HG03025 (cell line): ENCODE results near the gene KCNMB4.
"Not testable (repeated sequence)": the region's sequence is repeated elsewhere in the genome, so short reads cannot be mapped to it uniquely, and the experiment has no call there.

Experiments
- ATAC-seq: cut with Tn5 transposase; IDR thresholded peaks from one replicate; pipeline ENCODE4 v1.9.1; 2021; ENCODE audit warnings: mild to moderate bottlenecking, moderate library complexity; ENCODE audit not compliant: unreplicated experiment, low FRiP score

KCNMB4 gene

GRCh38 chr12:70367258-70368141 lies 1.4 kb downstream of the KCNMB4 start:
- ATAC-seq = no peak

DNA sequence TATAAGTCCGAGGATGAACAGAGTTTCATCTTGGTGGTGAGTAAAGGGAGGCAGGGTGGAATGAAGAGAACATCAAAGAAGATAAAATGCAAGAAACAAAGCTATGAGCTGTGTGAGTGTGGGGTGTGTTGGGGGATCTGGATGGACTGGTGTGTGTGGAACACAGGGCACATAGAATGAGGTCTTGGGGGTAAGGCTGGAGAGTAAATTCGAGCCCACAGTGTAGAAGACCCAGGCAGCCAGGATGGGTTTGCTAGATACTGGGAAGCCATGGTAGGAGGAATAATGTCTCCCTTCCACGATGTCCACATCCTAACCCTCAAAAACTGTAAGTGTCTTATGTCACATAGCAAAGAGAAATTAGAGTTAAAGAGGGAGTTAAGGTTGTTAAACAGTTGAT lies 6.8 kb downstream of the KCNMB4 start:
- ATAC-seq = no peak

- no peak for ATAC-seq
These were observed 13.8 kb downstream of the KCNMB4 start for GRCh38 chr12:70379846-70380245.

DNA sequence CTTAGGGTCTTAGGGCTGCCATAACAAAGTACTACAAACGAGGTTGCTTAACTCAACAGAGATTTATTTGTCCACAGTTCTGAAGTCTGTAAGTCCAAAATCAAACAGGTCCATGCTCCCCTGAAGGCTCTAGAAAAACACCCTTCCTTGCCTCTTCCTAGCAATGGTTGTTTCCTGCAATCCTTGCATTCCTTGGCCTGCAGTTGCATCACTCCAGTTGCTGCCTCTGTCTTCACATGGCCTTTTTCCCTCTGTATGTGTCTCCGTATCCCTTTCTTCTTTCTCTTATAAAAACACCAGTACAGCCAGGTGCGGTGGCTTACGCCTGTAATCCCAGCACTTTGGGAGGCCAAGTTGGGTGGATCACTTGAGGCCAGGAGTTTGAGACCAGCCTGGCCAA lies 17.4 kb downstream of the KCNMB4 start:
- ATAC-seq = no peak

- ATAC-seq = no peak
These were observed 17.8 kb downstream of the KCNMB4 start for GRCh38 chr12:70383886-70384285.

DNA sequence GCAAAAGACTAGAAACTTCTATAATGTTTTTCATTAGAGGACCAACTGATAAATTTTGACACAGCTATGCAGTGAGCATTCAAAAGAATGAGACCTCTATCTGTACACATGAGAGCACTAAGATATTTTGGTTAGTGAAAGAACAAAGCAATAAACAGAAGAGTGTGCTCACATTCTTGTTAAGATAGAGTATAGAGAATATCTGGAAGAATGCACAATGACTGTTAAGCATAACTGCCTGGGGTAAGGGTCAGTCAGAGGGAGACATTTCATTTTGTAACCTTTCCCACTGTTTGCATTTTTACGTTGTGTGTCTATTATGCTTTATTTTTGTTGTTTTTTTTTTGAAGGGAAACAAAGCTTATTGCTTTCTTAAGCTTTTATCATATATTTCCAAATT lies 20.7 kb downstream of the KCNMB4 start:
- no peak for ATAC-seq

DNA sequence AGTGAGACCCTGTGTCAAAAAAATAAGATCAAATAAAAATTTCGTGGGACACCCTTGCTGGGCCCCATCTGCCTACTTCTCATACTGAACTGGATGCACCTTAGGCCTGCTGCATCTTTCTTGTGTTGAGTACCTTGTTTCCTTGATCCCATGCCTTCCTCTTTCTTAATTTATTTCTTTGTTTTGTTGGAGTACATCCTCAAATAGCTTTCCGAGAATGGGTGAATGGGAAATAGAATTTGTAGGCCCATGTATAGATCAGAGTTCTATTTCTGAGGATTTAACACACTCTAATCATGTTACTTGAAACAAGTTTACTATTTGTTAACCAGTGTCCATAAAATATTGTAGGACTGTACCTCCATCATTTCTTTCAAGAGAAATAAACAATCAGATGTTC lies 23.6 kb downstream of the KCNMB4 start:
- no peak for ATAC-seq

GRCh38 chr12:70392631-70393030 lies 26.5 kb downstream of the KCNMB4 start:
- ATAC-seq = not testable (repeated sequence)

GRCh38 chr12:70393787-70394499 lies 27.9 kb downstream of the KCNMB4 start:
- no peak for ATAC-seq

DNA sequence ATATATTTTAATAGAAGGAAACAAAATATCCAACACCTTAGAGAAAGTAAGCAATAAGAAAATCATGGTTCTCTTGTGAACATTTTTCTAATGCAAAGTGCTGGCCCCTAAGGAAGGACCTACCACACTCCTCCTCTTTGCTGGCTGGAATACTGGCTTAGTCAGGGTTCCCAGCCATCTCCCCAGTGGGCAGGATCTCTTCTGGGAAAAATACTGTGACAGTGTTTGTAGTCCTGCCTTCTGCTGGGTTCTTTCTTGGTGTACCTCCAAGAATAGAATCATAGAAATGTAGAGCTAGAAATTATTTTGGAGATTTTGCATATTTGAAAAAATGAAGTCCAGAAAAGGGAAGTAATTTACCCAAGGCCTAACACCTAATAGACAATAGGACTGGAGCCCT lies 31.9 kb downstream of the KCNMB4 start:
- ATAC-seq = no peak

GRCh38 chr12:70398862-70399261 lies 32.8 kb downstream of the KCNMB4 start:
- ATAC-seq = no peak

DNA sequence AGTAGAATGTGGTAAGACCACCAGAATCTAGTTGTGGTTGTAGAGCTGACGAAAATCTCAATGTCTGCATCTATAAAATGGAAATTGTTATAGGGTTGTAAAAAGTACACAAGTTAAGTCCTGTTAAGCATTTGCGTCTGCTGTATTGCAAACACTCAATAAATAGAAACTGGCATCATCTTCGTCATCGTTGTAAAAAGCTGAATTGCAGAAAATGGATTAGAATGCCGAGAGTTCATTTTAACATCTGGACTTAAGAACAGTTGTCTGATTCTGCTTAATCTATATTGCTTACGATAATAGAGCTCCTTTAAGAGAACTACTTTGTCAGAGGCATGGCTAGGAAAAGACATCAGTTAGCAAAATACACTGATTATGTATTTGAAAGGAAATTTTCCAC lies 33.2 kb downstream of the KCNMB4 start:
- no peak for ATAC-seq

DNA sequence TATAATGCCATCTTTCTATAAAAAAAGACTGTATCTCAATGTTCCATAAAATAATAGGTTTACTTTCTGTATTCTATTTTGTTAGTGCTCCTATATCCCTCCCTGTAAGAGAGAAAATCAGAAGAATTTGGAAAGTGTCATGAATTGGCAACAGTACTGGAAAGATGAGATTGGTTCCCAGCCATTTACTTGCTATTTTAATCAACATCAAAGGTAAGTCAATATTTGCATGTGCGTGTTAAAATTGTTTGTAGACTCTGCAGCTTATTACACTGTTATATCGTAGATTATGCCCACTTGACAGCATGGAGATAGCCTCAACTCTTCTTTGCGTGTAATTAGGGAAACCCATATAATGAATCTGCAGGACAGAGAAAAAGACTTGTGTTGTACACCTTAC lies 34.0 kb downstream of the KCNMB4 start:
- no peak for ATAC-seq

DNA sequence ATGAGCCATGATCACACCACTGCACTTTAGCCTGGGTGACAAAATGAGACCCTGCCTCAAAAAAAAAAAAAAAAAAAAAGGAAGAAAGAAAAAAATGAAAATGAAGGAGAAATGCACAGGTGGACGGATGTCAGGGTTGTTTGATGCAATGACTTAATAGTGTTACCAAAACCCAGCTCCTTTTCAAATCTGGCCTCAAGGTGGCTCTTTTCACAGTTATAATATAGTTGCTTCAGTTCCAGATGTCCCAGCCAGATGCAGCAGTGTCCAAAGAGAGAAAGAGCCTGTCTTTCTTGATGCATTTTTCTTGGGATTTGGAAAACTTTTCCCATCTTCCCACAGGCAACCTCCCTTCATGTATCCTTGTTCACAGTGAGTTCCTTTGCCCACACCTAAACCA lies 36.5 kb downstream of the KCNMB4 start:
- no peak for ATAC-seq

DNA sequence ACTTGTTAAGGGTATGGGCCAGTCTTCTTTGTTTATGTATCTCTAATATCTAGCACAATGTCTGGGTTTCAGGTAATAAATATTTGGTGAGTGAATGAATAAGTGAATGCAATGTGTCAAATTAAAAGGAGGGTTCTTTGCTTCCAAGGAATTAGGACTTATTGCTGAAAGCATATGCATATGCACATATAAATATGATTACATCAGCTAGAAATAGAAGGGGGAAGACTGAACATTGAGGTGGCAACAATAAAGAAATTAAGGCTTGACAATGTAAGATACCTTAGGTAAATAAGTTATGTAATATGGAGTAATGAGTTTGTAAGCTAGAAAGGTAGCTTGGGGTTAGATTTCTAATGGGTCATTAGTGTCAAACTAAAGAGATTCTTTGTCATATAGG lies 37.7 kb downstream of the KCNMB4 start:
- ATAC-seq = no peak

DNA sequence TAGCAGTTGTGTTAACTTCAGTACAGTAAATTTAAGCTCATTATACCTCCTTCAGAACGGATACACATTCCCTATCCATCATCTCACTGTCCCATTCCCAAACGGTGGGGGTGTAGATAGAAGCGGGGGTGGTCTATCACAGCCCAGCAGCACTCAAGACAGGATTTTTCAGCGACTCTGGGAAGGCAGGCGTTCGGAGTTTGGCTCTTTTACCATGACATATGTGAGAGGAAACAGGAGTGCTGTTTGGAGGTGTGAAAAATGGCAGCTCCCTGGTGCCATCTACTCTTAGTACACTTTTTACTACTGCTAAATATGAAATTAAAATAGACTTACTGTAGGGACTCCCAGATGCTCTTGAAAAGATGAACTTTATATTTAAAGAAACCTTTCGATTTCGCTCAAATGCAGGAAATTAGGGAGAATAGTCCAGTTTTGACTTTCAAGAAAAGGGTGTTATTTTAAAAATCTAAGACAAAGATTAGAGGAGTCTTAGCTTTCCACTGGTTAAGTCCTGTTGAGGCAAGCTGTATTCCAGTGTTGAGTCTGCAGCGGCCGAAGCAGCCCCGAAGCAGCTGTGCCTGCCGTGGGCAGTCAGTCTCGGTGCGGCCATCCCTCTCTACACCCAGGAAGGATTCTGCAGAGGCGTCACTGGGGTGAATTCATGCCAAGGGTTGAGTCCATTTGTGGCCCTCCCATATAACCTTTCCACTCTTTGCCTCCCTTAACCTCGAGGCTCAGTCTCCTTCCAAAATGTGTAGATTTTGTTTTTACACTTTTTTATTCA lies 42.1 kb downstream of the KCNMB4 start:
- ATAC-seq = no peak

- peak; percentile 75 for ATAC-seq
These were observed 49.9 kb downstream of the KCNMB4 start for GRCh38 chr12:70415987-70416386.

GRCh38 chr12:70417121-70417520 lies 51.0 kb downstream of the KCNMB4 start:
- no peak for ATAC-seq

DNA sequence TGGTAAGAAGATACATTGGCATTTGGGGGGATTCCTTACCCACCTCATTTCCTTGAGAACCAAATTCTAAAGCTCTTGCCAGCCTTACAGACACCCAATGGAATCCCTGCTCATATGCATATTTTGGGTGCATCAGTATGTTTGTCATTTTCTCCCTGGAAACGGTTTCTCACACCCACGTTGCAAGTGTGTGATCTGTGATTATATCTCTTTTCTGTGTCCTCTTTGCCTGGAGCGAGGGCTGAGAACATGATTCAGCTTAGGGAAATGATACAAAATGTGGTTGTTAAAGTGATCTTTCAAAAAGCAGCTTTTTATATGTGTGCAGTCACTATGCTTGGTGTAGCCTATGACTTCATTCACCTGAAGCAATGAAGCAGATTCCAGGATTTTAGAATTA lies 52.0 kb downstream of the KCNMB4 start:
- ATAC-seq = no peak

- ATAC-seq = no peak
These were observed 56.5 kb downstream of the KCNMB4 start for GRCh38 chr12:70422631-70423030.

GRCh38 chr12:70426620-70427019 lies 60.5 kb downstream of the KCNMB4 start:
- no peak for ATAC-seq
